ENCODE measurements around the gene SLC22A16. TPM values are rescaled to one million over a fixed set of nuclear protein-coding genes. Genes with fewer than 3 reads are reported as not detected.

SLC22A16 gene
- total RNA-seq, 1 donor from 2014 or later, result not detected

GRCh38 chr6:110408901-110409300 lies 67.5 kb downstream of the SLC22A16 start:
- no peak for DNase-seq (ENCODE audit: low read depth)

GRCh38 chr6:110404607-110405006 lies 71.8 kb downstream of the SLC22A16 start:
- DNase-seq (ENCODE audit: low read depth), result no peak

- no peak for DNase-seq (ENCODE audit: low read depth)
Measured at GRCh38 chr6:110401585-110402176, 74.7 kb downstream of the SLC22A16 start.

GRCh38 chr6:110400208-110400607 lies 76.2 kb downstream of the SLC22A16 start:
- no peak for DNase-seq (ENCODE audit: low read depth)

- DNase-seq (ENCODE audit: low read depth), result no peak
Measured at GRCh38 chr6:110399219-110400071, 77.0 kb downstream of the SLC22A16 start.

- DNase-seq (ENCODE audit: low read depth), result peak; percentile 29
Measured at GRCh38 chr6:110398778-110399177, 77.6 kb downstream of the SLC22A16 start.

GRCh38 chr6:110395221-110395620 lies 81.2 kb downstream of the SLC22A16 start:
- no peak for DNase-seq (ENCODE audit: low read depth)

GRCh38 chr6:110394409-110394808 lies 82.0 kb downstream of the SLC22A16 start:
- no peak for DNase-seq (ENCODE audit: low read depth)

- no peak for DNase-seq (ENCODE audit: low read depth)
Measured at GRCh38 chr6:110392727-110393126, 83.7 kb downstream of the SLC22A16 start.

GRCh38 chr6:110390404-110390803 lies 86.0 kb downstream of the SLC22A16 start:
- DNase-seq (ENCODE audit: low read depth), result peak; percentile 2

- DNase-seq (ENCODE audit: low read depth), result peak; percentile 21
Measured at GRCh38 chr6:110389689-110390382, 86.6 kb downstream of the SLC22A16 start.

- DNase-seq (ENCODE audit: low read depth), result no peak
Measured at GRCh38 chr6:110387986-110388385, 88.4 kb downstream of the SLC22A16 start.

- no peak for DNase-seq (ENCODE audit: low read depth)
Measured at GRCh38 chr6:110385458-110385863, 91.0 kb downstream of the SLC22A16 start.

- no peak for DNase-seq (ENCODE audit: low read depth)
Measured at GRCh38 chr6:110378552-110378951, 97.9 kb downstream of the SLC22A16 start.

Other genes with a start within 250 kb of the SLC22A16 start
- gene METTL24, start 118.3 kb downstream of the SLC22A16 start, total RNA-seq, result not detected in 2 replicates
- gene DDO, start 61.0 kb downstream of the SLC22A16 start, total RNA-seq, result 7.3 and 7.8 TPM in 2 replicates